Esophagus muscularis mucosa (tissue), 4 donors: ENCODE results near the gene SCYGR8.

Experiments
- CTCF ChIP-seq, 3 experiments: fragments of 200-600 bp in 2 of 3; fragments of 450-650 bp in 1 of 3; sonication (generic) in 2 of 3; IDR thresholded peaks; one replicate each; pipeline ENCODE4 v1.5.1; 2017 to 2019; ENCODE audit warnings: antibody characterized with exemption in 3 of 3, mild to moderate bottlenecking in 2 of 3, moderate library complexity in 1 of 3
- EP300 ChIP-seq: sonication (generic); formaldehyde crosslinking; IDR thresholded peaks from one replicate; pipeline ENCODE4 v1.6.1; 2017; ENCODE audit warnings: antibody characterized with exemption
- POLR2A ChIP-seq: fragments of 450-650 bp; IDR thresholded peaks from one replicate; pipeline ENCODE4 v1.6.1; 2017; ENCODE audit warnings: antibody characterized with exemption, moderate library complexity, mild to moderate bottlenecking, low read depth
- POLR2AphosphoS5 ChIP-seq, 2 donors: sonication (generic); formaldehyde crosslinking; IDR thresholded peaks; one replicate each; pipeline ENCODE4 v1.6.1; 2017; ENCODE audit warnings: antibody characterized with exemption in 2 of 2

- TF ChIP-seq CTCF (IDR thresholded peaks at IDR 0.05) (no peak), EP300 (no peak), POLR2AphosphoS5 (IDR thresholded peaks at IDR 0.05) (no peak), POLR2A (no peak)
These were observed 36.1 kb downstream of the SCYGR8 start for GRCh38 chr2:227781841-227782240.
